ENCODE results near the gene CD300LB.
"Not testable (repeated sequence)": the region's sequence is repeated elsewhere in the genome, so short reads cannot be mapped to it uniquely, and the experiment has no call there.

The CD300LB gene

GRCh38 chr17:74499992-74500391, 31.3 kb downstream of the CD300LB start:
- in situ Hi-C loops (cut with MboI; ENCODE audit: low sequenced_read_pairs) = no loop called here

GRCh38 chr17:74497471-74497870, 33.8 kb downstream of the CD300LB start:
- in situ Hi-C loops (cut with MboI; ENCODE audit: low sequenced_read_pairs) = no loop called here

- in situ Hi-C loops (cut with MboI; ENCODE audit: low sequenced_read_pairs) = no loop called here
Observed at GRCh38 chr17:74493331-74493833, 37.9 kb downstream of the CD300LB start.

- in situ Hi-C loops (cut with MboI; ENCODE audit: low sequenced_read_pairs) = no loop called here
Observed at GRCh38 chr17:74491626-74492025, 39.6 kb downstream of the CD300LB start.

- in situ Hi-C loops (cut with MboI; ENCODE audit: low sequenced_read_pairs) = no loop called here
Observed at GRCh38 chr17:74490716-74491115, 40.6 kb downstream of the CD300LB start.

GRCh38 chr17:74488276-74488675, 43.0 kb downstream of the CD300LB start:
- in situ Hi-C loops (cut with MboI; ENCODE audit: low sequenced_read_pairs) = not testable (repeated sequence)

- in situ Hi-C loops (cut with MboI; ENCODE audit: low sequenced_read_pairs) = no loop called here
Observed at GRCh38 chr17:74485841-74486240, 45.4 kb downstream of the CD300LB start.

- in situ Hi-C loops (cut with MboI; ENCODE audit: low sequenced_read_pairs) = no loop called here
Observed at GRCh38 chr17:74485022-74485743, 46.1 kb downstream of the CD300LB start.

- in situ Hi-C loops (cut with MboI; ENCODE audit: low sequenced_read_pairs) = no loop called here
Observed at GRCh38 chr17:74484066-74484465, 47.2 kb downstream of the CD300LB start.

GRCh38 chr17:74481621-74482020, 49.7 kb downstream of the CD300LB start:
- in situ Hi-C loops (cut with MboI; ENCODE audit: low sequenced_read_pairs) = no loop called here

- in situ Hi-C loops (cut with MboI; ENCODE audit: low sequenced_read_pairs) = no loop called here
Observed at GRCh38 chr17:74480290-74480689, 51.0 kb downstream of the CD300LB start.

GRCh38 chr17:74478420-74479100, 52.7 kb downstream of the CD300LB start:
- in situ Hi-C loops (cut with MboI; ENCODE audit: low sequenced_read_pairs) = no loop called here

GRCh38 chr17:74477411-74477810, 53.9 kb downstream of the CD300LB start:
- in situ Hi-C loops (cut with MboI; ENCODE audit: low sequenced_read_pairs) = no loop called here

GRCh38 chr17:74475189-74475588, 56.1 kb downstream of the CD300LB start:
- in situ Hi-C loops (cut with MboI; ENCODE audit: low sequenced_read_pairs) = no loop called here

GRCh38 chr17:74474043-74474792, 57.1 kb downstream of the CD300LB start:
- in situ Hi-C loops (cut with MboI; ENCODE audit: low sequenced_read_pairs) = no loop called here

- in situ Hi-C loops (cut with MboI; ENCODE audit: low sequenced_read_pairs) = no loop called here
Observed at GRCh38 chr17:74473294-74473693, 58.0 kb downstream of the CD300LB start.

GRCh38 chr17:74472890-74473289, 58.4 kb downstream of the CD300LB start:
- in situ Hi-C loops (cut with MboI; ENCODE audit: low sequenced_read_pairs) = no loop called here

- in situ Hi-C loops (cut with MboI; ENCODE audit: low sequenced_read_pairs) = no loop called here
Observed at GRCh38 chr17:74471341-74471740, 59.9 kb downstream of the CD300LB start.

Measured in HL-60/S4 treated with retinoic acid at 250 ng/mL for 4 days and 3 days (cell line).